SK-N-SH treated with all-trans-retinoic acid at 6 μM for 48 hours (cell line): Measurements from ENCODE around the gene SYT8.

Experiments used
- ATAC-seq: fragments of 200-7000 bp; cut with Tn5 transposase; 3 replicates; pipeline ENCODE4 v1.9.1; 2020; ENCODE audit warnings: mild to moderate bottlenecking, moderate library complexity
- ARNTL ChIP-seq: fragments of 450-650 bp; formaldehyde crosslinking; IDR thresholded peaks from 2 replicates; pipeline ENCODE4 v1.5.0; 2020; ENCODE audit warnings: low read depth, mild to moderate bottlenecking, moderate library complexity, borderline replicate concordance
- BACH2 ChIP-seq: fragments of 250-450 bp; sonication (Bioruptor Pico); IDR thresholded peaks from 2 replicates; pipeline ENCODE4 v1.9.0; 2021; ENCODE audit warnings: mild to moderate bottlenecking, borderline replicate concordance
- CSDC2 ChIP-seq: fragments of 250-450 bp; sonication (Bioruptor Pico); IDR thresholded peaks from 2 replicates; pipeline ENCODE4 v1.5.0; 2020; ENCODE audit warnings: mild to moderate bottlenecking, moderate library complexity
- ESRRG ChIP-seq: fragments of 250-450 bp; sonication (Bioruptor Pico); IDR thresholded peaks from 2 replicates; pipeline ENCODE4 v1.6.1; 2021; ENCODE audit warnings: mild to moderate bottlenecking
- GLIS3 ChIP-seq: fragments of 250-450 bp; sonication (Bioruptor Pico); IDR thresholded peaks from 2 replicates; pipeline ENCODE4 v1.5.0; 2020; ENCODE audit warnings: mild to moderate bottlenecking, moderate library complexity
- ISL1 ChIP-seq: fragments of 250-450 bp; sonication (Bioruptor Pico); IDR thresholded peaks from 2 replicates; pipeline ENCODE4 v2.1.2; 2022; ENCODE audit warnings: mild to moderate bottlenecking, moderate library complexity
- OSR1 ChIP-seq: fragments of 250-450 bp; sonication (Bioruptor Pico); IDR thresholded peaks from 2 replicates; pipeline ENCODE4 v1.8.0; 2022; ENCODE audit warnings: moderate library complexity, mild to moderate bottlenecking, inconsistent platforms
- PPARA ChIP-seq: fragments of 250-450 bp; sonication (Bioruptor Pico); IDR thresholded peaks from 2 replicates; pipeline ENCODE4 v1.5.0; 2020; ENCODE audit warnings: mild to moderate bottlenecking, borderline replicate concordance
- RARB ChIP-seq: fragments of 250-450 bp; sonication (Bioruptor Pico); IDR thresholded peaks from 2 replicates; pipeline ENCODE4 v1.8.0; 2021; ENCODE audit warnings: mild to moderate bottlenecking, moderate library complexity
- SNAI2 ChIP-seq: fragments of 250-450 bp; sonication (Bioruptor Pico); IDR thresholded peaks from 2 replicates; pipeline ENCODE4 v1.5.0; 2020; ENCODE audit warnings: mild to moderate bottlenecking, moderate library complexity
- TOX ChIP-seq: fragments of 250-450 bp; sonication (Bioruptor Pico); IDR thresholded peaks from 2 replicates; pipeline ENCODE4 v1.8.0; 2021; ENCODE audit warnings: mild to moderate bottlenecking, moderate library complexity, borderline replicate concordance
- ZC3H10 ChIP-seq: fragments of 250-450 bp; sonication (Bioruptor Pico); IDR thresholded peaks from 2 replicates; pipeline ENCODE4 v1.5.1; 2021; ENCODE audit warnings: mild to moderate bottlenecking, moderate library complexity
- ZFP3 ChIP-seq: fragments of 250-450 bp; sonication (Bioruptor Pico); IDR thresholded peaks from 2 replicates; pipeline ENCODE4 v1.5.0; 2020; ENCODE audit warnings: mild to moderate bottlenecking, moderate library complexity
- ZFP30 ChIP-seq: fragments of 450-650 bp; formaldehyde crosslinking; IDR thresholded peaks from 2 replicates; pipeline ENCODE4 v1.5.0; 2022; ENCODE audit warnings: mild to moderate bottlenecking, moderate library complexity
- ZNF565 ChIP-seq: fragments of 450-650 bp; formaldehyde crosslinking; conservative IDR thresholded peaks from 2 replicates; pipeline ENCODE4 v1.5.0; 2020; ENCODE audit warnings: low read depth, mild to moderate bottlenecking, moderate library complexity
- ZNF8 ChIP-seq: fragments of 450-650 bp; formaldehyde crosslinking; IDR thresholded peaks from 2 replicates; pipeline ENCODE4 v1.5.0; 2020; ENCODE audit warnings: mild to moderate bottlenecking, moderate library complexity
- TF ChIP-seq, protein P1 (sequence below): fragments of 250-450 bp; sonication (Bioruptor Pico); IDR thresholded peaks from 2 replicates; pipeline ENCODE4 v1.5.0; 2020; ENCODE audit warnings: mild to moderate bottlenecking, moderate library complexity
- TF ChIP-seq, protein P2 (sequence below): fragments of 250-450 bp; sonication (Bioruptor Pico); IDR thresholded peaks from 2 replicates; pipeline ENCODE4 v1.5.1; 2020; ENCODE audit warnings: low read depth, mild to moderate bottlenecking, moderate library complexity
- TF ChIP-seq, protein P3 (sequence below): fragments of 250-450 bp; sonication (Bioruptor Pico); IDR thresholded peaks from 2 replicates; pipeline ENCODE4 v1.8.0; 2020; ENCODE audit warnings: mild to moderate bottlenecking, moderate library complexity, borderline replicate concordance
- TF ChIP-seq, protein P4 (sequence below): fragments of 250-450 bp; sonication (Bioruptor Pico); IDR thresholded peaks from 2 replicates; pipeline ENCODE4 v1.5.1; 2021; ENCODE audit warnings: mild to moderate bottlenecking, moderate library complexity
- TF ChIP-seq, protein P5 (sequence below): fragments of 250-450 bp; sonication (Bioruptor Pico); IDR thresholded peaks from 2 replicates; pipeline ENCODE4 v1.8.0; 2021; ENCODE audit warnings: low read depth, mild to moderate bottlenecking, moderate library complexity, borderline replicate concordance

The SYT8 gene

DNA sequence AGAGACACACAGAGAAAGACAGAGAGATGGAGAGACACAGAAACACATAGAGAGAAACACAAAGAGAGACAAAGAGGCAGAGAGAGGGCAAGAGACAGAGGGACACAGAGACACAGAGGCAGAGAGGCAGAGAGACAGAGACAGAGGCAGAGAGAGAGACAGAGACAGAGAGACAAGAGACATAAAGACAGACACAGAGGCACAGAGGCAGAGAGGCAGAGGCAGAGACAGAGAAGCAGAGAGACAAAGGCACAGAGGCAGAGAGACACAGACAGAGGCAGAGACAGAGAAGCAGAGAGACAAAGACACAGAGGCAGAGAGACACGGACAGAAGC is 10.3 kb downstream of the SYT8 start:
- TF ChIP-seq ZC3H10: no peak
- no peak for TF ChIP-seq PPARA (CRISPR knock-in tag)
- TF ChIP-seq ARNTL (CRISPR knock-in tag): no peak
- no peak for TF ChIP-seq OSR1 (CRISPR knock-in tag)
- TF ChIP-seq ZNF8: no peak
- TF ChIP-seq SNAI2: no peak
- no peak for TF ChIP-seq GLIS3 (CRISPR knock-in tag)
- TF ChIP-seq, protein P1, sequence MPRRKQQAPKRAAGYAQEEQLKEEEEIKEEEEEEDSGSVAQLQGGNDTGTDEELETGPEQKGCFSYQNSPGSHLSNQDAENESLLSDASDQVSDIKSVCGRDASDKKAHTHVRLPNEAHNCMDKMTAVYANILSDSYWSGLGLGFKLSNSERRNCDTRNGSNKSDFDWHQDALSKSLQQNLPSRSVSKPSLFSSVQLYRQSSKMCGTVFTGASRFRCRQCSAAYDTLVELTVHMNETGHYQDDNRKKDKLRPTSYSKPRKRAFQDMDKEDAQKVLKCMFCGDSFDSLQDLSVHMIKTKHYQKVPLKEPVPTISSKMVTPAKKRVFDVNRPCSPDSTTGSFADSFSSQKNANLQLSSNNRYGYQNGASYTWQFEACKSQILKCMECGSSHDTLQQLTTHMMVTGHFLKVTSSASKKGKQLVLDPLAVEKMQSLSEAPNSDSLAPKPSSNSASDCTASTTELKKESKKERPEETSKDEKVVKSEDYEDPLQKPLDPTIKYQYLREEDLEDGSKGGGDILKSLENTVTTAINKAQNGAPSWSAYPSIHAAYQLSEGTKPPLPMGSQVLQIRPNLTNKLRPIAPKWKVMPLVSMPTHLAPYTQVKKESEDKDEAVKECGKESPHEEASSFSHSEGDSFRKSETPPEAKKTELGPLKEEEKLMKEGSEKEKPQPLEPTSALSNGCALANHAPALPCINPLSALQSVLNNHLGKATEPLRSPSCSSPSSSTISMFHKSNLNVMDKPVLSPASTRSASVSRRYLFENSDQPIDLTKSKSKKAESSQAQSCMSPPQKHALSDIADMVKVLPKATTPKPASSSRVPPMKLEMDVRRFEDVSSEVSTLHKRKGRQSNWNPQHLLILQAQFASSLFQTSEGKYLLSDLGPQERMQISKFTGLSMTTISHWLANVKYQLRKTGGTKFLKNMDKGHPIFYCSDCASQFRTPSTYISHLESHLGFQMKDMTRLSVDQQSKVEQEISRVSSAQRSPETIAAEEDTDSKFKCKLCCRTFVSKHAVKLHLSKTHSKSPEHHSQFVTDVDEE (CRISPR knock-in tag): no peak
- TF ChIP-seq BACH2 (CRISPR knock-in tag): no peak
- TF ChIP-seq ESRRG (CRISPR knock-in tag): no peak
- TF ChIP-seq CSDC2 (CRISPR knock-in tag): no peak
- TF ChIP-seq RARB (CRISPR knock-in tag): no peak
- TF ChIP-seq, protein P2, sequence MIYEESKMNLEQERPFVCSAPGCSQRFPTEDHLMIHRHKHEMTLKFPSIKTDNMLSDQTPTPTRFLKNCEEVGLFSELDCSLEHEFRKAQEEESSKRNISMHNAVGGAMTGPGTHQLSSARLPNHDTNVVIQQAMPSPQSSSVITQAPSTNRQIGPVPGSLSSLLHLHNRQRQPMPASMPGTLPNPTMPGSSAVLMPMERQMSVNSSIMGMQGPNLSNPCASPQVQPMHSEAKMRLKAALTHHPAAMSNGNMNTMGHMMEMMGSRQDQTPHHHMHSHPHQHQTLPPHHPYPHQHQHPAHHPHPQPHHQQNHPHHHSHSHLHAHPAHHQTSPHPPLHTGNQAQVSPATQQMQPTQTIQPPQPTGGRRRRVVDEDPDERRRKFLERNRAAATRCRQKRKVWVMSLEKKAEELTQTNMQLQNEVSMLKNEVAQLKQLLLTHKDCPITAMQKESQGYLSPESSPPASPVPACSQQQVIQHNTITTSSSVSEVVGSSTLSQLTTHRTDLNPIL (CRISPR knock-in tag): no peak
- TF ChIP-seq ZFP30 (CRISPR knock-in tag): no peak
- TF ChIP-seq ZFP3 (CRISPR knock-in tag): no peak
- TF ChIP-seq ZNF565 (CRISPR knock-in tag): no peak
- no peak for ATAC-seq

DNA sequence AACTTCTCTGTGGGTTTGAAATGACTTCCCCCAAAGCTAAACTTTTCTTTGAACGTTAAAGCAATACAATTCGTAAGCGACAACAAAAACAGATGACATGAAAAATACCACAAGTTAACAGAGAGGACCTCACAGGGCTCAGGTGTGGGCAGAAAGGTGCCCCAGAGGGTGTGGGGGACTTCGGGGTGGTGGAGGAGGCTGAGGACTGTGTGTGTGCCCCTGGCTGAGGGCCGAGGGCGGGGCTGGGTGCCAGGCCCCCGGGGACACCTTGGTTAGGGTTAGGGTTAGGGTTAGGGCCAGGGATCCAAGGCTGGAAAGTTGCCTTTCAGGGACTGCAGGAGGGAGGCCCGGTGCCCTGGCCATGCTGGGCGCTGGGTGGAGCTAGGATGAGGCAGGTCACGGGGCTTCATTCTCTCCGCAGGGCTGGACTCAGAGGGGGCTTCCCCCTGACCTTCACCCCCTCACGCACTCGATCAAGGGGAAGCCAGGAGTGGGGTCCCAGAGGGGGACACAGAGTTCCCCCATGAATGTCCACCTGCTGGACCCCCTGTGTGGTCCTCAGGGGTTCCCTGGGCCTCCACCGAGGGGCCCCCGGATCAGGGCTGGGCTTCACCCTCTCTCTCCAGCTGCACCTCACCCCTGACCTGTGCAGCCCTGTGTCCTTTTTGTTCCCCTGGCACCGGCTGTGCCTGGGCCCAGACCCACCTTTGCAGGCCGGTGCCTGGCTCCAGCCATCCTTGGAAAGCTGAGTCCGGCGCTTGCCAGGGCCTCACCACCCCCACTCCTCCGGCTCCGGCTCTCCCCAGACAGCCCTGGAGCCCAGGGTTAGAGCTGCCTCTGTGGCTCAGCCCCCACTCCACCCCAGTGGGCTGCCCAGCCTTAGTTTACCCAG is 11.0 kb downstream of the SYT8 start:
- ATAC-seq: no peak

More for the DNA sequence above, 11.0 kb downstream of the SYT8 start:
- TF ChIP-seq, protein P3, sequence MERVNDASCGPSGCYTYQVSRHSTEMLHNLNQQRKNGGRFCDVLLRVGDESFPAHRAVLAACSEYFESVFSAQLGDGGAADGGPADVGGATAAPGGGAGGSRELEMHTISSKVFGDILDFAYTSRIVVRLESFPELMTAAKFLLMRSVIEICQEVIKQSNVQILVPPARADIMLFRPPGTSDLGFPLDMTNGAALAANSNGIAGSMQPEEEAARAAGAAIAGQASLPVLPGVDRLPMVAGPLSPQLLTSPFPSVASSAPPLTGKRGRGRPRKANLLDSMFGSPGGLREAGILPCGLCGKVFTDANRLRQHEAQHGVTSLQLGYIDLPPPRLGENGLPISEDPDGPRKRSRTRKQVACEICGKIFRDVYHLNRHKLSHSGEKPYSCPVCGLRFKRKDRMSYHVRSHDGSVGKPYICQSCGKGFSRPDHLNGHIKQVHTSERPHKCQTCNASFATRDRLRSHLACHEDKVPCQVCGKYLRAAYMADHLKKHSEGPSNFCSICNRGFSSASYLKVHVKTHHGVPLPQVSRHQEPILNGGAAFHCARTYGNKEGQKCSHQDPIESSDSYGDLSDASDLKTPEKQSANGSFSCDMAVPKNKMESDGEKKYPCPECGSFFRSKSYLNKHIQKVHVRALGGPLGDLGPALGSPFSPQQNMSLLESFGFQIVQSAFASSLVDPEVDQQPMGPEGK (CRISPR knock-in tag): no peak
- TF ChIP-seq, protein P4, sequence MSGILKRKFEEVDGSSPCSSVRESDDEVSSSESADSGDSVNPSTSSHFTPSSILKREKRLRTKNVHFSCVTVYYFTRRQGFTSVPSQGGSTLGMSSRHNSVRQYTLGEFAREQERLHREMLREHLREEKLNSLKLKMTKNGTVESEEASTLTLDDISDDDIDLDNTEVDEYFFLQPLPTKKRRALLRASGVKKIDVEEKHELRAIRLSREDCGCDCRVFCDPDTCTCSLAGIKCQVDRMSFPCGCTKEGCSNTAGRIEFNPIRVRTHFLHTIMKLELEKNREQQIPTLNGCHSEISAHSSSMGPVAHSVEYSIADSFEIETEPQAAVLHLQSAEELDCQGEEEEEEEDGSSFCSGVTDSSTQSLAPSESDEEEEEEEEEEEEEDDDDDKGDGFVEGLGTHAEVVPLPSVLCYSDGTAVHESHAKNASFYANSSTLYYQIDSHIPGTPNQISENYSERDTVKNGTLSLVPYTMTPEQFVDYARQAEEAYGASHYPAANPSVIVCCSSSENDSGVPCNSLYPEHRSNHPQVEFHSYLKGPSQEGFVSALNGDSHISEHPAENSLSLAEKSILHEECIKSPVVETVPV (CRISPR knock-in tag): no peak
- TF ChIP-seq, protein P5, sequence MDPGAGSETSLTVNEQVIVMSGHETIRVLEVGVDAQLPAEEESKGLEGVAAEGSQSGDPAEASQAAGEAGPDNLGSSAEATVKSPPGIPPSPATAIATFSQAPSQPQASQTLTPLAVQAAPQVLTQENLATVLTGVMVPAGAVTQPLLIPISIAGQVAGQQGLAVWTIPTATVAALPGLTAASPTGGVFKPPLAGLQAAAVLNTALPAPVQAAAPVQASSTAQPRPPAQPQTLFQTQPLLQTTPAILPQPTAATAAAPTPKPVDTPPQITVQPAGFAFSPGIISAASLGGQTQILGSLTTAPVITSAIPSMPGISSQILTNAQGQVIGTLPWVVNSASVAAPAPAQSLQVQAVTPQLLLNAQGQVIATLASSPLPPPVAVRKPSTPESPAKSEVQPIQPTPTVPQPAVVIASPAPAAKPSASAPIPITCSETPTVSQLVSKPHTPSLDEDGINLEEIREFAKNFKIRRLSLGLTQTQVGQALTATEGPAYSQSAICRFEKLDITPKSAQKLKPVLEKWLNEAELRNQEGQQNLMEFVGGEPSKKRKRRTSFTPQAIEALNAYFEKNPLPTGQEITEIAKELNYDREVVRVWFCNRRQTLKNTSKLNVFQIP: no peak
- TF ChIP-seq, protein P2 (CRISPR knock-in tag): no peak
- TF ChIP-seq BACH2 (CRISPR knock-in tag): no peak
- TF ChIP-seq SNAI2: no peak
- TF ChIP-seq TOX: no peak
- TF ChIP-seq CSDC2 (CRISPR knock-in tag): no peak
- no peak for TF ChIP-seq RARB (CRISPR knock-in tag)
- TF ChIP-seq GLIS3 (CRISPR knock-in tag): no peak
- TF ChIP-seq OSR1 (CRISPR knock-in tag): no peak
- TF ChIP-seq ZNF8: no peak
- TF ChIP-seq ZNF565 (CRISPR knock-in tag): no peak
- no peak for TF ChIP-seq ESRRG (CRISPR knock-in tag)
- TF ChIP-seq ARNTL (CRISPR knock-in tag): no peak
- TF ChIP-seq ZC3H10: no peak
- TF ChIP-seq PPARA (CRISPR knock-in tag): no peak
- no peak for TF ChIP-seq ISL1 (CRISPR knock-in tag)
